LNCaP clone FGC (cell line): ENCODE results near the gene PCNP.
A peak's percentile ranks its signal among the peaks of the same experiment; 100 is the strongest.
"Not testable (repeated sequence)": the region's sequence is repeated elsewhere in the genome, so short reads cannot be mapped to it uniquely, and the experiment has no call there.

Source experiments
- DNase-seq: peaks from one replicate; pipeline ENCODE4 v3.0.0-alpha.2; 2011; ENCODE audit warnings: low read depth
- H3K4me3 ChIP-seq: 2 replicates; pipeline ENCODE4 v1.5.1; 2011; ENCODE audit warnings: mild to moderate bottlenecking, low read depth, low read length, control low read depth
- CTCF ChIP-seq: IDR thresholded peaks from 2 replicates; pipeline ENCODE4 v1.5.1; 2012; ENCODE audit warnings: mild to moderate bottlenecking; ENCODE audit not compliant: control insufficient read depth, insufficient read depth; ENCODE audit errors: extremely low read depth

Gene PCNP

GRCh38 chr3:101635345-101635744, 61.4 kb downstream of the PCNP start:
- no peak for TF ChIP-seq CTCF
- no peak overlapping the region for H3K4me3 ChIP-seq
- DNase-seq = no peak

- peak; percentile 64 for TF ChIP-seq CTCF
- no peak for DNase-seq
- no peak overlapping the region for H3K4me3 ChIP-seq
Measured at GRCh38 chr3:101635954-101636798, 62.2 kb downstream of the PCNP start.

- no peak overlapping the region for H3K4me3 ChIP-seq
- DNase-seq = no peak
- no peak for TF ChIP-seq CTCF
Measured at GRCh38 chr3:101637451-101637850, 63.5 kb downstream of the PCNP start.

- no peak for TF ChIP-seq CTCF
- no peak overlapping the region for H3K4me3 ChIP-seq
- DNase-seq = no peak
Measured at GRCh38 chr3:101638261-101638745, 64.3 kb downstream of the PCNP start.

GRCh38 chr3:101639280-101639963, 65.4 kb downstream of the PCNP start:
- H3K4me3 ChIP-seq = no peak overlapping the region
- TF ChIP-seq CTCF = no peak
- DNase-seq = no peak

GRCh38 chr3:101640256-101640655, 66.3 kb downstream of the PCNP start:
- DNase-seq = no peak
- no peak for TF ChIP-seq CTCF
- H3K4me3 ChIP-seq = no peak overlapping the region

GRCh38 chr3:101641397-101642115, 67.6 kb downstream of the PCNP start:
- not testable (repeated sequence) for DNase-seq, H3K4me3 ChIP-seq
